Memory B cell (primary cell): Measurements from ENCODE around the gene SLC25A26.

Experiments used
- ATAC-seq: fragments of 150-1000 bp; cut with Tn5 transposase; 2 replicates; pipeline ENCODE4 v1.10.0; 2021; ENCODE audit warnings: low read depth, mild to moderate bottlenecking, moderate library complexity
- DNase-seq, 2 donors: peaks; one replicate each; pipeline ENCODE4 v3.0.0; 2022; ENCODE audit warnings: low spot score in 2 of 2
- H3K27ac Mint-ChIP-seq: one replicate; pipeline ENCODE4 v1.8.0; 2022; ENCODE audit warnings: mild to moderate bottlenecking, moderate library complexity, mixed read lengths
- H3K27me3 Mint-ChIP-seq: one replicate; pipeline ENCODE4 v1.8.0; 2022; ENCODE audit warnings: mixed read lengths
- H3K36me3 Mint-ChIP-seq: one replicate; pipeline ENCODE4 v1.8.0; 2022; ENCODE audit warnings: mild to moderate bottlenecking, mixed read lengths
- H3K4me1 Mint-ChIP-seq: one replicate; pipeline ENCODE4 v1.8.0; 2022; ENCODE audit warnings: mixed read lengths
- H3K4me3 Mint-ChIP-seq: one replicate; pipeline ENCODE4 v1.8.0; 2022; ENCODE audit warnings: mild to moderate bottlenecking, moderate library complexity, mixed read lengths
- H3K9me3 Mint-ChIP-seq: one replicate; pipeline ENCODE4 v1.8.0; 2022; ENCODE audit warnings: mixed read lengths

The SLC25A26 gene

DNA sequence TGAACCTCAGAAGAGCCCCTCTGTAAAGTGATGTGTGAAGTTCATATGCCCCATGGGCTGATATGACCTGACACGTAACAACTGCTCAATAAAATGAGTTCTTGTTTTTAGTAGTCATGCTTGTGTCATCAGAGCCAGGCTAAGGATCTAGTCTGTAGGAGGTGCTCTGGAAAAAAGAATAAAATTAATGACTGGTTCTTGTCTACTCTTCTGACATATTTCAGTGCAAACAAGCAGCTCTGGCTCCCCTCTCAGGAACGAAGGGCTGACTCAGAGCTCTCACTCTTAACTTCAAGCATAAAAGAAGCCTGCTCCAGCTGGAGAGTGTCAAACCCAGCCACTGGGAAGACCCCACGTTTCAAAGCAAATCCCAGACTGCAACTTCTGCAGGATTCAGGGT lies 203.0 kb downstream of the SLC25A26 start:
- Mint-ChIP-seq H3K4me1 (no peaks in the 10 kb centered on the region), H3K27me3 (no peaks in the 10 kb centered on the region), H3K36me3 (peaks cover 16% of the 10 kb centered on the region), H3K27ac (no peak overlapping the region), H3K9me3 (peaks cover 14% of the 10 kb centered on the region), H3K4me3 (no peak overlapping the region)
- DNase-seq (no peak), ATAC-seq (no peak)

DNA sequence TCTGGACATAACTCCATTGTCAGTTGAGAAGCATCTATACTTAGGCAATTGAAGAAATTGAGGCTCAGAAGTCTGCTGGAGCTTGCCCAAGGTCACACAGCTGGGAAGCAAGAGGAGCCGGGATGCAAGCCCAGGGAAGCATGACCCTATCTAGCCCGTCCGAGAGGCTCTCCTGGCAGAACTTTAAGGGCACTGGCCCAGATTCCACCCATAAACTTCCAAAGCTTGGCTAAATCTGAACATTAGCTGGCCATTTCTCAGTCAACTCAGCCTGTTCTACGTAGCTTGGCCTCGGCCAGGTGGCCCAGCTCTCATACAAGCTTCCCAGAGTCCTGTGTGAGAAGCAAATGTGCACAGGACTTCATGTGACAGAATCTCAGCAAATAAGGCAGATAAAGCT lies 204.2 kb downstream of the SLC25A26 start:
- peaks cover 14% of the 10 kb centered on the region for H3K36me3 Mint-ChIP-seq
- H3K4me1 Mint-ChIP-seq: no peaks in the 10 kb centered on the region
- ATAC-seq: no peak
- H3K27ac Mint-ChIP-seq: no peak overlapping the region
- H3K27me3 Mint-ChIP-seq: no peaks in the 10 kb centered on the region
- H3K4me3 Mint-ChIP-seq: no peak overlapping the region
- no peak for DNase-seq
- peaks cover 13% of the 10 kb centered on the region for H3K9me3 Mint-ChIP-seq

DNA sequence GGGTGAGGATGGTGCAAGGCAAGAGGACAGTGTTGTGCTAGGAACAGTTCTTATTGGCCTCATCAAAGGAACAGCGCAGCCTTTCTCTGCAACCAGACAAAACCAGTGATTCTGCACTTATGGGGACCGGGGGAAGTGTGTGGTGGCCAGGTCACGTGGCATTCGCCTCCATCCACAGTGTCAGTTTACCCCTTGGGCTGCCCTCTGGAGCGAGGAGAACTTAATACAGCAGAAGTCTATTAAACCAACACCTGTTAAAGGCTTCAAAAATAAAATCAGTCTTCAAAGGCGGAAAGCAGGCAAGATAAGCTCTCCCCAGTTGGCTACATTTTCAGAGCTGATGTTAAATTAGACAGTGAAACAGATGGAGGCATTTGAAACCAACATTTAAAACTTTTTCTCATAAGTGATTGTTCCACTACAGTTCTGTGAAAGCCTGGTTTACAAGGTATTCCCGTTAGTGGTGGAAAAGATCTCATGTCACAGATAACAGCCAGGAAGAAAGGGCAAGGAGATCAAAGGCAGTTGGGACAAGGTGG lies 204.8 kb downstream of the SLC25A26 start:
- H3K9me3 Mint-ChIP-seq: peaks cover 8% of the 10 kb centered on the region
- H3K4me1 Mint-ChIP-seq: no peaks in the 10 kb centered on the region
- H3K27me3 Mint-ChIP-seq: no peaks in the 10 kb centered on the region
- no peak overlapping the region for H3K27ac Mint-ChIP-seq
- no peak for ATAC-seq
- no peak for DNase-seq
- no peak overlapping the region for H3K4me3 Mint-ChIP-seq
- peaks cover 9% of the 10 kb centered on the region for H3K36me3 Mint-ChIP-seq

DNA sequence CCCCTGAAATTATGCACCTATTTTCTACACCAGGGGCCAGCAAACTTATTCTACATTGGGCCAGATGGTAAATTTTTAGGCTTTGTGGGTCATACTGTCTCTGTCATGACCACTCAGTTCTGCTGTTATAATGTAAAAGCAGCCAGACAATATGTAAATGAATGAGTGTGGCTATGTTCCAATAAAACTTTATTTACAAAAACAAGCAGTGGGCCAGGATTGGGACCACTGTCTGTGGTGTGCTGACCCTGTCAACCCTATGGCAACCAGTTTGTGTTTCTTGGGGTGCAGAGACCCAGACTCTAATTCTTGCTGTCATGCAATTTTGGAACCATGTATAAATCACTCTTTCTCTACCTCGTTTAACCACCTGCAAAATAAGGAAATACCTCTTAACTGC lies 205.3 kb downstream of the SLC25A26 start:
- DNase-seq (no peak), ATAC-seq (no peak)
- no peaks in the 10 kb centered on the region for H3K4me1 Mint-ChIP-seq
- H3K9me3 Mint-ChIP-seq: peaks cover 5% of the 10 kb centered on the region
- no peak overlapping the region for H3K27ac Mint-ChIP-seq
- H3K36me3 Mint-ChIP-seq: peaks cover 8% of the 10 kb centered on the region
- no peak overlapping the region for H3K4me3 Mint-ChIP-seq
- no peaks in the 10 kb centered on the region for H3K27me3 Mint-ChIP-seq

- H3K9me3 Mint-ChIP-seq: peaks cover 4% of the 10 kb centered on the region
- H3K27ac Mint-ChIP-seq: no peak overlapping the region
- H3K27me3 Mint-ChIP-seq: no peaks in the 10 kb centered on the region
- no peaks in the 10 kb centered on the region for H3K4me1 Mint-ChIP-seq
- H3K36me3 Mint-ChIP-seq: peaks cover 4% of the 10 kb centered on the region
- ATAC-seq (no peak), DNase-seq (no peak)
- H3K4me3 Mint-ChIP-seq: no peak overlapping the region
Measured at GRCh38 chr3:66427352-66427751, 206.6 kb downstream of the SLC25A26 start.

GRCh38 chr3:66427951-66428474 lies 207.2 kb downstream of the SLC25A26 start:
- Mint-ChIP-seq H3K4me1 (no peaks in the 10 kb centered on the region), H3K27me3 (no peaks in the 10 kb centered on the region), H3K36me3 (no peaks in the 10 kb centered on the region), H3K27ac (no peak overlapping the region), H3K9me3 (no peaks in the 10 kb centered on the region), H3K4me3 (no peak overlapping the region)
- ATAC-seq (no peak), DNase-seq (no peak)
